ENCODE measurements around the gene GYPA.
"Not testable (repeated sequence)": the region's sequence is repeated elsewhere in the genome, so short reads cannot be mapped to it uniquely, and the experiment has no call there.

The GYPA gene

DNA sequence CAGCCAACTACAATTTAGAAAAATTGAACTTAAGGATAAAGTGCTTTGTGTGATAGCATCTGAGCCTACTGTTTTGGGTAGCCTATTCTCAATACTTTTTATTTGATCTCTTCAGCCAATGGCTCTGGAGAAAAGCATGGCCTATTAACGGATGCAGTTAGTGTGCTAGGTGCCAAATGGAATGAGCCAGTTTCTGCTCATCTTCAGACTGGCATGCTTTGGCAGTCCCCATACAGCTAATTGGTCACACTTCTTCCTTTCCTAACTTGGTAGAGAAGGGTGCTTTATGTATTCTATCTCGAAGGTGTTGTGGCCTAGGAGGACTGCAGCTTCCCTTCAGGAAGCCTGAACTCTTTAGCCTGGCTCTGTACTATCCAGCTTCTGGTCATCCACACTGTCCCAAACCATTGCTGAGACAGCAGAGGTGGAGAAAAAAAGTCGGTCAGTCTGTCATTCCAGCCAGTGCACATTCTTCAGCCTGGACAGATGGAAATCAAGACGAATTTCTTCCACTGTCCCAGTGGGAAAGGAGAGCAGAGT is 11.1 kb downstream of the GYPA start:
- H3K27ac ChIP-seq = not testable (repeated sequence)

DNA sequence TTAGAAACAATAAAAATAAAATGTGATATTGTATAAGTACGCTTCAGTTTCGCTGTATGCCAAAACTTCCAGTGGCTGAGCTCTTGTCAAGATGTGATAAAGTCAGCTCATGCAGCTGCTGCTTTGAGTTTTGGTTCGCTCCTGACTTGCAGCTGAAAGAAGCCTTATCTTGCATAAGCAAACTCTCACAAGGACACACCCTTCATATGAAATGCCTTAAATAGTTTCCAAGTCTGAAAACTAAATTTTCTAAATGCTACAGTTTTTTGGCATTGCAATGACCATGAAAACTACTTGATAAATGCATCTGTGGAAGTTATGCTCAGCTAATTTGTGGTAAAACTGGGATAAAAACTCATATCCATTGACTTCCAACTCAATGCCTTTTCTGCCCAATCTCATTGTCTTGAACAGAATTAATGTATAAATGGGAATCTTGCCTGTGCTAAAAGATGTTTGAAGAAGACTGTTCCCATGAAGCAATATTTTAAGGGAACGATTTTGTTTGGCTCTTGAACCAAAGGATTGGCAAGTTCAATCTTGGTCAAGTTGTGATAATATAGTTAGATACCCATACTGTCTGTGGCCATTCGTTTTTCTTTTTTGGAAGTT is 11.7 kb downstream of the GYPA start:
- H3K27ac ChIP-seq = not testable (repeated sequence)

DNA sequence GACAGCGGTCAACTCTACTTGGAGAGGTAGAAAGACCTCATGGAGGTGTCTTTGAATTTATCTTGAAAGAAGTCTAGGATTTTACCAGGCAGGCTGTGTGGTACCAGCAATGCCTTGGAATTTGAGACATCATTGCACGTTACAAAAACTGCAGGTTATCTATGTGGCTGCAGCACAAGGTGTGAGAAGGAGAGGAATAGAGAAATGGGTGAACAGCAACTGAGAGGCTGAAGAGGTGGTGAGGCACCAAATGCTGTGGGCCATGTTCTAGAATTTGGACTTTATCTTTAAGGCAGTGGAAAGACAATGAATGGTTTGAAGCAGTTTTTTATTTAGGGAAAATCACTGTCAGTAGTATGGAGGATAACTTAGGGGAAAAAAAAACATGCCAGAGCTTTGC is 15.4 kb downstream of the GYPA start:
- H3K27ac ChIP-seq = not testable (repeated sequence)

DNA sequence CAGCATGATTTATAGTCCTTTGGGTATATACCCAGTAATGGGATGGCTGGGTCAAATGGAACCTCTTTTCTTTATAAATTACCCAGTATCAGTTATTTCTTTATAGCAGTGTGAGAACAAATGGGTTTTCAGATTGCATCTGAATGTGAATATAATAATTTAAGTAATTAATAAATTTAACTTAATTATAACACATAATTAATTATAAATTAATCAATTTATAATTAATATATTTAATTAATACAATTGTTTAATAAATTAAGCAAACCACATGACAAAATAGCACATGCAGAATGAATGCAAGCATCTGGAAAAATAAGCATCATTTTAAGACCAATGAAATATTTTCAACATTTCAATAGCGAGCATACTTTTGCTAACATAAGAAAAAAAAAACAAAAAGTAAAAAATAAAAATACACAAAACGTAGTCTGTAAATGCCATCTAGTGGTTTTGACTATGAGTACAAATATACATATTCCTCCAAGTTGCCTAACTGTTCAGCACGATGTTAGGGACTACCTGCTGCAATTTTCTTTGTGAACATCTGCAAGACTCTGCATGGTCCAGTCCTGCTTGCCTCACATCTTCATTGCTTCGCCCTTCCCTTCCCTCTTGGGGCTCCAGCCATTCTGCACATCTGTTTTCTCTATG is 16.4 kb downstream of the GYPA start:
- TF ChIP-seq, protein P1, sequence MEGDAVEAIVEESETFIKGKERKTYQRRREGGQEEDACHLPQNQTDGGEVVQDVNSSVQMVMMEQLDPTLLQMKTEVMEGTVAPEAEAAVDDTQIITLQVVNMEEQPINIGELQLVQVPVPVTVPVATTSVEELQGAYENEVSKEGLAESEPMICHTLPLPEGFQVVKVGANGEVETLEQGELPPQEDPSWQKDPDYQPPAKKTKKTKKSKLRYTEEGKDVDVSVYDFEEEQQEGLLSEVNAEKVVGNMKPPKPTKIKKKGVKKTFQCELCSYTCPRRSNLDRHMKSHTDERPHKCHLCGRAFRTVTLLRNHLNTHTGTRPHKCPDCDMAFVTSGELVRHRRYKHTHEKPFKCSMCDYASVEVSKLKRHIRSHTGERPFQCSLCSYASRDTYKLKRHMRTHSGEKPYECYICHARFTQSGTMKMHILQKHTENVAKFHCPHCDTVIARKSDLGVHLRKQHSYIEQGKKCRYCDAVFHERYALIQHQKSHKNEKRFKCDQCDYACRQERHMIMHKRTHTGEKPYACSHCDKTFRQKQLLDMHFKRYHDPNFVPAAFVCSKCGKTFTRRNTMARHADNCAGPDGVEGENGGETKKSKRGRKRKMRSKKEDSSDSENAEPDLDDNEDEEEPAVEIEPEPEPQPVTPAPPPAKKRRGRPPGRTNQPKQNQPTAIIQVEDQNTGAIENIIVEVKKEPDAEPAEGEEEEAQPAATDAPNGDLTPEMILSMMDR (conservative IDR thresholded peaks at IDR 0.05) = peak; percentile 14; the same call in 1 of the 2 replicates
- H3K27ac ChIP-seq = not testable (repeated sequence)

DNA sequence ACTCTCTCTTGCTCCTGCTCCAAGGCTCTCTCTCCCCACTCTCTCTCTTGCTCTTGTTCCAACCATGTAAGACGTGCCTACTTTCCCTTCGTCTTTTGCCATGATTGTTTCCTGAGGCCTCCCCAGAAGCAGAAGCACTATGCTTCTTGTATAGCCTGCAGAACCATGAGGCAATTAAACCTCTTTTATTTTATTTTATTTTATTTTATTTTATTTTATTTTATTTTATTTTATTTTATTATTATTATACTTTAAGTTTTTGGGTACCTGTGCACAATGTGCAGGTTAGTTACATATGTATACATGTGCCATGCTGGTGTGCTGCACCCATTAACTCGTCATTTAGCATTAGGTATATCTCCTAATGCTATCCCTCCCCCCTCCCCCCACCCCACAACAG is 17.2 kb downstream of the GYPA start:
- H3K27ac ChIP-seq = not testable (repeated sequence)

DNA sequence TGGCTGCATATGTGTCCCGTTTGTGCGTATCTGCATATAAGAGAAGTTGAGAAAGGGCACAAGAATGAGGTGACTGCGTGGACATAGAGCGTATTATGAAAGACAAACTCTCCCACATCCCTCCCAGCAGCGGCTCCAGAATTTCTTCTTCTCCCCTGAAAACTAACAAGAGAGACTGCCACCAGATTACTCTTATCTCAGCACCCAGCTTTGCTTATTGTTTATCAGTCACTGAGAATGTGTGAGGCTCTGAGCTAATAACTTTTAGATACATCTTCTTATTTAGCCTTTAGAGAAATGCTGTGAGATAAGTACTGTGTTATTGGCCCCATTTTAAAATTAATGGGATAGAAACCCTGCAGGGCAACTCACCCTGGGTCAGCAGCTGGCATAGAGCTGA is 20.8 kb downstream of the GYPA start:
- H3K27ac ChIP-seq = not testable (repeated sequence)

DNA sequence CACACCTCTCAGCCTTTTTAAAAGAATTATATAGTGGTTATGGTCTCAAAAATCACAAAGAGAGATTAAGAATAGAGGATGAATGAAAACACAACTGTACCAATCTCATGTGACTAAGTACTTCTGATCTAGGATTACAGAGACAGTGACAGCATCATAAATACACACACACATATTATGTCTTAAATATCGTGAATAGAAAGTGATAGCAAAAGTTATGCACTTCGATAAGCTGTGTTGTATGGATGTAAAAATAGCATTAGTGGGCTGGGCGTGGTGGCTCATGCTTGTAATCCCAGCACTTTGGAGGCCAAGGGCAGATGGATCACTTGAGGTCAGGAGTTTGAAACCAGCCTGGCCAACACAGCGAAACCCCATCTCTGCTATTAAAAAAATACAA is 25.0 kb downstream of the GYPA start:
- TF ChIP-seq ZFX (IDR thresholded peaks at IDR 0.05) = no peak
- TF ChIP-seq, protein P1 (conservative IDR thresholded peaks at IDR 0.05) = no peak
- no peak overlapping the region for H3K27ac ChIP-seq

DNA sequence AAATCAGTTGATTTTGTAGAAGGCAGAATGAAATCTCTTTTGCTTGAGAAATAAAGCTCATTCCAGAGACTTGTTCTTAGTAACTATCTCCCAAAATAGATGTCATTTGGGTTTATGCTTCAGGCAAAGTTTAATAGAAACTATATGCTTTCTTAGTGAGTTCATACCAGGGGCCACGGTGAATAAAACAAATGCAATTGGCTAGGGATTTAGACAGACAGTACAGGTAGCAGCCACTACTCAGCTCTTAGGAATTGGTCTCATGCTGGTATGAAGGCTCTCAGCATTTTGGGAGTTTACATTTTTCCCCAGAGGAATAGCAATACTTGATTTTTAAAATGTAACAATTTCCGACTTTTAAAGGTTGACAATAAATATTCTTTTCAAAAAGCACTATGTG is 27.0 kb downstream of the GYPA start:
- no peak for TF ChIP-seq ZFX (IDR thresholded peaks at IDR 0.05)
- TF ChIP-seq, protein P1 (conservative IDR thresholded peaks at IDR 0.05) = no peak
- H3K27ac ChIP-seq = no peak overlapping the region

DNA sequence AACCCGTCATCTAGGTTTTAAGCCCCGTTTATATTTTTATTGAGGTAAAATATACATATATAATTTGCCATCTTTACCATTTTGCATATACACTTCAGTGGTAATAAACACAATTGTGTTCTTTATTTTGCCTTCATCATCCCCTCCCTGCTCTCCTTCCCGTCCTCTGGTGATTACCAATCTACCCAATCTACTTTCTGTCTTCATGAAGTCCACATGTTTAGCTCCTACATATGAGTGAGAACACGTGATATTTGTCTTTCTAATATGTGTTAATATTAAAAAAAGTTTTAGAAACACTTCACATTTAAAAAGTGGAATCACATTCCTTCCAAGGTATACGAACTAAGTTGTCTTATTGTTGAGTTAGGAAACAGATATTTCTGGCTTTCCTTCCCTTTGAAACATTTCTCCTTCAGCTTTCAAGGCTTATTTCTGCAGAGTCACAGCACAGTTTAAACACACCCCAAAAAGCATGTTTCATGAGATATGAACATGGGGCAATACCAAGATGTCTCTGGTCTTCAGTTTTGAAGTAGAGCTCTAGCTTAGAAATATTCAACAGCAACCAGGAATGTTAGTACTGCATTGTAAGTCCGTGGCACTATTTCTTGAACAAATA is 35.9 kb downstream of the GYPA start:
- TF ChIP-seq, protein P1 (conservative IDR thresholded peaks at IDR 0.05) = no peak
- no peak for TF ChIP-seq ZFX (IDR thresholded peaks at IDR 0.05)
- no peak overlapping the region for H3K27ac ChIP-seq

DNA sequence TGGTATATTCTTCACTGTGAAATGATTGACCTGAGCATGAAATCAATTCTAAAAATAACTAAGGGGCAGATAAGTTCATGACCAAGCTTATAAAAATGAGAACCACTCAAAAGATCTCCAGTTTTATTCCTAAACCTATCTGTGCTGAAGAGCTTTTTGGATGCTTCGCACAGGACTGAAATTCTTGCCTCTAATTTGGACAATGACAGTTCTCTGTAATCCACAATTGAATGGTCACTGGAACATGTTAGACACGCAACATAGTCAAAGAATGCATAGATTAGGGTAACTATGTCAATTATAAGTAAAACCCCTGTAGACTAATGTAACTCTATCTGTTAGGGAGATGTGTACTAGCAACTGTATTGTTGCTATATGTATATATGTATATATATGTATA is 42.7 kb downstream of the GYPA start:
- not testable (repeated sequence) for H3K27ac ChIP-seq

DNA sequence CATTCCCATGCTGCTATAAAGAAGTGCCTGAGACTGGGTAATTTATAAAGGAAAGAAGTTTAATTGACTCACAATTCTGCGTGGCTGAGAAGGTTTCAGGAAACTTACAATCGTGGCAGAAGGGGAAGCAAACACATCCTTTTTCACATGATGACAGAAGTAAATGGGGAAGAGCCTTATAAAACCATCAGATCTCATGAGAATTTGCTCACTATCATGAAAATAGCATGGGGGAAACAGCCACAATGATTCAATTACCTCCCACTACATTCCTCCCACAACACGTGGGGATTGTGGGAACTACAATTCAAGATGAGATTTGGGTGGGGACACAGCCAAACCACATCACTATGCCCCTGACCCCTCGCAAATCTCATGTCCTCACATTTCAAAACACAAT is 46.5 kb downstream of the GYPA start:
- H3K27ac ChIP-seq = not testable (repeated sequence)

DNA sequence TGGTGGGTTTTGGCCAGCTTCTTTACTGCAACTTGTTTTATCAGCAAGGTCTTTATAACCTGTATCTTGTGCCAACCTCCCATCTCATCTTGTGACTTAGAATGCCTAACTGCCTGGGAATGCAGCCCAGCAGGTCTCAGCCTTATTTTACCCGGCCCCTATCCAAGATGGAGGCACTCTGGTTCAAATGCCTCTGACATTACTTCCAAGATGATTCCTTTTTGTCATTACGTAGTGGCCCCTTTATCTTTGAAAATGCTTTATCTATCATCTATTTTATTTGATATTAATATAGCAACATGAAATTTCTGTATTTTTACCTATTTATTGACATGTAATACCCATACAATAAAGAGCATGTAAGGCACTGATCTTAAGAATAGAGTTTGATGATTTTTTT is 49.3 kb downstream of the GYPA start:
- not testable (repeated sequence) for H3K27ac ChIP-seq
